ENCODE results near the gene KRTAP5-5.
"Not testable (repeated sequence)": the region's sequence is repeated elsewhere in the genome, so short reads cannot be mapped to it uniquely, and the experiment has no call there.

Gene KRTAP5-5

GRCh38 chr11:1629326-1630185 is at the start of gene KRTAP5-5:
Gene KRTAP5-5 (plus strand): TSS chr11:1629775. CDS start chr11:1629841, 66 bp downstream.
- no peak for DNase-seq

GRCh38 chr11:1581976-1582375 is 47.6 kb upstream of the KRTAP5-5 start:
- no peak for DNase-seq

GRCh38 chr11:1582909-1583308 is 46.7 kb upstream of the KRTAP5-5 start:
- not testable (repeated sequence) for DNase-seq

- DNase-seq: not testable (repeated sequence)
Observed at GRCh38 chr11:1584661-1585370, 44.8 kb upstream of the KRTAP5-5 start, which contains the start of gene KRTAP5-1. Gene KRTAP5-1 (minus strand): TSS chr11:1585283. CDS start chr11:1585249, 34 bp downstream.

GRCh38 chr11:1586699-1587098 is 42.9 kb upstream of the KRTAP5-5 start:
- no peak for DNase-seq

- not testable (repeated sequence) for DNase-seq
Observed at GRCh38 chr11:1589191-1589963, 40.2 kb upstream of the KRTAP5-5 start.

GRCh38 chr11:1589996-1590395 is 39.6 kb upstream of the KRTAP5-5 start:
- no peak for DNase-seq

- no peak for DNase-seq
Observed at GRCh38 chr11:1592628-1593027, 36.9 kb upstream of the KRTAP5-5 start.

GRCh38 chr11:1595994-1596575 is 33.5 kb upstream of the KRTAP5-5 start:
- DNase-seq: not testable (repeated sequence)

GRCh38 chr11:1596576-1597121 is 32.9 kb upstream of the KRTAP5-5 start:
- DNase-seq: not testable (repeated sequence)

- DNase-seq: no peak
Observed at GRCh38 chr11:1597331-1597993, 32.1 kb upstream of the KRTAP5-5 start.

GRCh38 chr11:1597994-1598380 is 31.6 kb upstream of the KRTAP5-5 start, which contains the start of gene KRTAP5-2:
Gene KRTAP5-2 (minus strand): TSS chr11:1598294. CDS start chr11:1598250, 44 bp downstream.
- no peak for DNase-seq

- DNase-seq: not testable (repeated sequence)
Observed at GRCh38 chr11:1598406-1598805, 31.2 kb upstream of the KRTAP5-5 start.

GRCh38 chr11:1598816-1599215 is 30.8 kb upstream of the KRTAP5-5 start:
- no peak for DNase-seq

GRCh38 chr11:1600626-1601025 is 28.9 kb upstream of the KRTAP5-5 start:
- DNase-seq: no peak

GRCh38 chr11:1601663-1602062 is 27.9 kb upstream of the KRTAP5-5 start:
- not testable (repeated sequence) for DNase-seq

GRCh38 chr11:1603629-1604028 is 25.9 kb upstream of the KRTAP5-5 start:
- DNase-seq: no peak

- DNase-seq: no peak
Observed at GRCh38 chr11:1604181-1604580, 25.4 kb upstream of the KRTAP5-5 start.

GRCh38 chr11:1604711-1605110 is 24.9 kb upstream of the KRTAP5-5 start:
- DNase-seq: no peak

GRCh38 chr11:1605923-1606322 is 23.7 kb upstream of the KRTAP5-5 start:
- DNase-seq: not testable (repeated sequence)

GRCh38 chr11:1607156-1607845 is 22.3 kb upstream of the KRTAP5-5 start:
- DNase-seq: not testable (repeated sequence)
